HepG2 (cell line): Measurements from ENCODE around the gene IL17RA. TPM values are rescaled to one million over a fixed set of nuclear protein-coding genes. Genes with fewer than 3 reads are reported as not detected.

Experiments used
- ATAC-seq: fragments of 200-7000 bp; cut with Tn5 transposase; 3 replicates; pipeline ENCODE4 v1.9.1; 2020; ENCODE audit warnings: mild to moderate bottlenecking, moderate library complexity
- BruUV-seq: library from RNA; stranded (reverse); fragments of 400-500 nt; replicated peaks from 2 replicates; lab custom pipeline; 2021; lab: Mats Ljungman, UMichigan
- CTCF ChIA-PET: fragments of 300-600 bp; formaldehyde crosslinking; extraction: SDS; loops from one replicate; lab custom pipeline; 2021; ENCODE audit warnings: low total read pairs, inconsistent platforms, low intra/inter-chr PET ratio; lab: Yijun Ruan, JAX
- POLR2A ChIA-PET: fragments of 350-600 bp; sonication (Branson Sonifier 250); formaldehyde crosslinking; loops from one replicate; lab custom pipeline; 2020; ENCODE audit warnings: antibody characterized with exemption, inconsistent platforms; lab: Yijun Ruan, JAX
- DNase-seq: peaks from one replicate; pipeline ENCODE4 v3.0.0-alpha.2; 2015; ENCODE audit warnings: low spot score
- FAIRE-seq: peaks from 3 replicates; lab custom pipeline; 2011; peaks lifted over from hg19 to GRCh38; lab: Jason Lieb, UNC
- H2AFZ ChIP-seq: one replicate; pipeline ENCODE4 v1.6.1; 2011; ENCODE audit warnings: low read length, inconsistent platforms
- H3K27ac ChIP-seq: fragments of 300-600 bp; 3 replicates; pipeline ENCODE4 v1.8.0; 2011; ENCODE audit warnings: mixed run types, mild to moderate bottlenecking, mixed read lengths, low read length, inconsistent platforms; ENCODE audit not compliant: insufficient read depth; ENCODE audit errors: extremely low read length
- H3K27me3 ChIP-seq, 2 experiments: fragments of 200-600 bp in 1 of 2; 2 replicates in 1 of 2; 3 replicates in 1 of 2; pipeline versions ENCODE4 v1.6.0 to v1.8.0; 2011; ENCODE audit warnings: low read length in 2 of 2, mild to moderate bottlenecking in 2 of 2, moderate library complexity in 2 of 2, inconsistent platforms in 1 of 2; ENCODE audit not compliant: insufficient read depth in 2 of 2, control insufficient read depth in 1 of 2
- H3K36me3 ChIP-seq, 2 experiments: fragments of 200-600 bp in 1 of 2; replicated peaks in 1 of 2; 2 replicates in 1 of 2; 3 replicates in 1 of 2; pipeline versions ENCODE4 v1.5.1 to v1.8.0; 2011; ENCODE audit warnings: low read length in 2 of 2, inconsistent platforms in 1 of 2; ENCODE audit not compliant: insufficient read depth in 2 of 2, control insufficient read depth in 1 of 2
- H3K4me1 ChIP-seq: 2 replicates; pipeline ENCODE4 v1.5.1; 2012; ENCODE audit warnings: low read length, inconsistent platforms; ENCODE audit not compliant: insufficient read depth
- H3K4me2 ChIP-seq: 2 replicates; pipeline ENCODE4 v1.6.0; 2011; ENCODE audit warnings: low read depth, low read length, inconsistent platforms
- H3K4me3 ChIP-seq, 3 experiments: fragments of 200-600 bp in 1 of 3; sonication (generic), shearing (Covaris generic) in 1 of 3; replicated peaks in 1 of 3; 2 replicates each; pipeline ENCODE4 v1.5.1; 2011 to 2016; ENCODE audit warnings: low read length in 3 of 3, inconsistent platforms in 2 of 3, low read depth in 2 of 3, mild to moderate bottlenecking in 2 of 3, control low read depth in 1 of 3, mixed read lengths in 1 of 3; ENCODE audit not compliant: insufficient read depth in 1 of 3
- H3K79me2 ChIP-seq: one replicate; pipeline ENCODE4 v1.6.1; 2011; ENCODE audit warnings: low read length, inconsistent platforms; ENCODE audit not compliant: insufficient read depth
- H3K9ac ChIP-seq: 2 replicates; pipeline ENCODE4 v1.6.0; 2011; ENCODE audit warnings: mild to moderate bottlenecking, low read depth, low read length, inconsistent platforms; ENCODE audit not compliant: insufficient read depth
- H3K9me3 ChIP-seq: 2 replicates; pipeline ENCODE4 v1.5.1; 2012; ENCODE audit warnings: mild to moderate bottlenecking, low read length
- H4K20me1 ChIP-seq: 2 replicates; pipeline ENCODE4 v1.6.0; 2011; ENCODE audit warnings: inconsistent platforms, mild to moderate bottlenecking, low read length, moderate library complexity; ENCODE audit not compliant: insufficient read depth
- ARID3A ChIP-seq: IDR thresholded peaks from 2 replicates; pipeline ENCODE4 v1.6.1; 2012; ENCODE audit warnings: low read depth, low read length, improper control_type of control experiment
- CHD4 ChIP-seq: fragments of 200-600 bp; sonication (generic); IDR thresholded peaks from 2 replicates; pipeline ENCODE4 v1.7.0; 2017; ENCODE audit warnings: mild to moderate bottlenecking, low read length, borderline replicate concordance
- EP300 ChIP-seq, 3 experiments: sonication (generic) in 1 of 3; formaldehyde crosslinking in 1 of 3; IDR thresholded peaks; 2 replicates each; pipeline versions ENCODE4 v1.5.1 to v1.6.1; 2011 to 2020; ENCODE audit warnings: low read depth in 2 of 3, low read length in 2 of 3, borderline replicate concordance in 1 of 3, improper control_type of control experiment in 1 of 3, mild to moderate bottlenecking in 1 of 3, missing genetic modification reagents in 1 of 3, moderate library complexity in 1 of 3
- FOXA1 ChIP-seq, 2 experiments: fragments of 450-650 bp in 1 of 2; sonication (generic) in 1 of 2; formaldehyde crosslinking in 1 of 2; IDR thresholded peaks; 2 replicates each; pipeline versions ENCODE4 v1.4.0 to v1.6.1; 2016 to 2020; ENCODE audit warnings: missing genetic modification reagents in 1 of 2
- GFI1 ChIP-seq: sonication (generic); formaldehyde crosslinking; IDR thresholded peaks from 2 replicates; pipeline ENCODE4 v1.5.0; 2020; ENCODE audit warnings: missing genetic modification reagents, mild to moderate bottlenecking, borderline replicate concordance
- MAFG ChIP-seq: sonication (generic); formaldehyde crosslinking; IDR thresholded peaks from 2 replicates; pipeline ENCODE4 v1.5.1; 2020; ENCODE audit warnings: mild to moderate bottlenecking, missing genetic modification reagents
- MLX ChIP-seq: IDR thresholded peaks from 2 replicates; pipeline ENCODE4 v1.6.1; 2016
- PHF8 ChIP-seq: sonication (generic); formaldehyde crosslinking; IDR thresholded peaks from 2 replicates; pipeline ENCODE4 v1.5.0; 2020; ENCODE audit warnings: missing genetic modification reagents
- SMAD1 ChIP-seq: sonication (generic); formaldehyde crosslinking; IDR thresholded peaks from 2 replicates; pipeline ENCODE4 v1.4.0; 2020; ENCODE audit warnings: missing genetic modification reagents, low read depth, mild to moderate bottlenecking, borderline replicate concordance
- TAF15 ChIP-seq: fragments of 200-400 bp; formaldehyde crosslinking; IDR thresholded peaks from one replicate; pipeline ENCODE4 v1.6.1; 2018; ENCODE audit warnings: mild to moderate bottlenecking, low read depth, low read length; ENCODE audit not compliant: poor library complexity, severe bottlenecking
- ZKSCAN8 ChIP-seq: IDR thresholded peaks from 2 replicates; pipeline ENCODE4 v1.6.1; 2016; ENCODE audit warnings: borderline replicate concordance, missing genetic modification reagents, missing compliant biosample characterization
- ZNF644 ChIP-seq: IDR thresholded peaks from 2 replicates; pipeline ENCODE4 v1.6.1; 2016; ENCODE audit warnings: low read depth
- ZSCAN5A ChIP-seq: sonication (generic); formaldehyde crosslinking; IDR thresholded peaks from 2 replicates; pipeline ENCODE4 v1.8.0; 2022; ENCODE audit warnings: mild to moderate bottlenecking, missing genetic modification reagents, borderline replicate concordance
- ZXDC ChIP-seq: sonication (generic); formaldehyde crosslinking; IDR thresholded peaks from 2 replicates; pipeline ENCODE4 v1.5.0; 2020; ENCODE audit warnings: mild to moderate bottlenecking, missing genetic modification reagents
- WGBS: methylation state at CpG from one replicate; pipeline ENCODE4 v1.1.6; 2017; ENCODE audit warnings: low lambda C conversion rate; 5-methylcytosine and 5-hydroxymethylcytosine counted together
- in situ Hi-C: cut with HindIII; loops from 2 replicates; pipeline ENCODE4 v1.10.0; 2017; ENCODE audit warnings: low pct_unique_long_range_greater_than_20kb; ENCODE audit not compliant: extremely low pct_ligation_motif_present
- intact Hi-C: fragments of 100-400 bp; cut with micrococcal nuclease; formaldehyde crosslinking; loops from one replicate; pipeline ENCODE4 v1.10.0; 2022; ENCODE audit not compliant: unreplicated experiment
- polyA plus RNA-seq, 8 experiments: library from polyadenylated mRNA; depleted of rRNA in 3 of 8; stranded (reverse) in 7 of 8; unstranded in 1 of 8; fragments of >200 nt; fragmentation: Illumina TruSeq in 4 of 8; extraction: Trizol in 4 of 8; gene quantifications; 2 replicates each; pipeline versions ENCODE4 v1.2.1 to v1.2.3, GENCODE V29; 2011 to 2016; ENCODE audit warnings: low read depth in 4 of 8, missing spikeins in 1 of 8, mixed read lengths in 1 of 8; ENCODE audit not compliant: insufficient read depth in 1 of 8
- total RNA-seq, 5 experiments: library from RNA; depleted of rRNA; stranded (reverse); fragments of >200 nt; fragmentation: Illumina TruSeq; extraction: Trizol; gene quantifications; 2 replicates each; pipeline ENCODE4 v1.2.3, GENCODE V29; 2016; ENCODE audit warnings: low read depth in 1 of 5

The IL17RA gene
- total and polyA plus RNA-seq, 2 of the 13 experiments (the other 11 are each of a cell fraction or from before 2014, with no cell fraction given): 2.5 to 8.2 TPM

GRCh38 chr22:17060126-17060525 lies 24.7 kb upstream of the IL17RA start:
- Histone ChIP-seq H3K4me1 (no peaks in the 10 kb centered on the region), H3K4me2 (no peak overlapping the region), H3K79me2 (no peaks in the 10 kb centered on the region), H3K9me3 (no peaks in the 10 kb centered on the region), H3K27me3 (peaks cover 0 to 19% of the 10 kb centered on the region in 2 experiments; a peak in 2 of 5 replicates), H4K20me1 (no peaks in the 10 kb centered on the region; the same call in 1 of the 2 replicates), H3K36me3 (no peaks in the 10 kb centered on the region), H2AFZ (no peak overlapping the region), H3K9ac (no peak overlapping the region), H3K4me3 (no peak overlapping the region), H3K27ac (no peak overlapping the region)
- in situ Hi-C loops (no loop called here), intact Hi-C loops (no loop called here)
- DNase-seq: no peak
- TF ChIP-seq SMAD1 (CRISPR knock-in tag) (no peak), ZXDC (no peak), TAF15 (no peak), CHD4 (no peak), ZKSCAN8 (no peak), MLX (CRISPR knock-in tag) (no peak), PHF8 (CRISPR knock-in tag) (no peak), GFI1 (no peak), ZNF644 (no peak), MAFG (CRISPR knock-in tag) (no peak), EP300 (IDR thresholded peaks at IDR 0.05; ENCODE audit: low read depth in 2 of 2, low read length in 2 of 2) (no peak), EP300 (CRISPR knock-in tag; IDR thresholded peaks at IDR 0.05; ENCODE audit: borderline replicate concordance) (no peak), ZSCAN5A (CRISPR knock-in tag) (no peak), FOXA1 (IDR thresholded peaks at IDR 0.05) (no peak), FOXA1 (CRISPR knock-in tag; IDR thresholded peaks at IDR 0.05) (no peak), ARID3A (no peak)
- FAIRE-seq: no peak
- CTCF ChIA-PET: no interaction called here
- BruUV-seq: no TSS peak
- WGBS: 3% methylated on average over 3 of the region's 3 CpGs
- POLR2A ChIA-PET: no interaction called here
- no peak for ATAC-seq
